Muscle layer of colon (tissue), 2 donors: ENCODE measurements around the gene CDK5.
A peak's percentile ranks its signal among the peaks of the same experiment; 100 is the strongest.

Source experiments
- H3K27ac ChIP-seq: one replicate; pipeline ENCODE4 v1.7.0; 2013; ENCODE audit warnings: low read depth, mild to moderate bottlenecking, low read length, moderate library complexity
- H3K27me3 ChIP-seq, 2 donors: one replicate each; pipeline ENCODE4 v1.7.0; 2013; ENCODE audit warnings: low read length in 2 of 2, mild to moderate bottlenecking in 2 of 2; ENCODE audit not compliant: insufficient read depth in 2 of 2, control insufficient read depth in 1 of 2
- H3K36me3 ChIP-seq: one replicate; pipeline ENCODE4 v1.7.0; 2013; ENCODE audit warnings: mild to moderate bottlenecking, low read length; ENCODE audit not compliant: insufficient read depth
- H3K4me1 ChIP-seq: one replicate; pipeline ENCODE4 v1.7.0; 2013; ENCODE audit warnings: mild to moderate bottlenecking, low read length; ENCODE audit not compliant: insufficient read depth
- H3K4me3 ChIP-seq, 2 donors: one replicate each; pipeline ENCODE4 v1.7.0; 2013; ENCODE audit warnings: low read length in 2 of 2, low read depth in 1 of 2, mild to moderate bottlenecking in 1 of 2, moderate library complexity in 1 of 2
- H3K9ac ChIP-seq: one replicate; pipeline ENCODE4 v1.7.0; 2013; ENCODE audit warnings: low read length
- H3K9me3 ChIP-seq: one replicate; pipeline ENCODE4 v1.7.0; 2013; ENCODE audit warnings: mild to moderate bottlenecking, low read length
- donor health status: abdominal sarcoma.
- donor health status: Adenocarcinoma of cecum.

CDK5 gene

GRCh38 chr7:151078233-151079040 lies 20.7 kb upstream of the CDK5 start:
- peaks cover 29% of the 10 kb centered on the region for H3K36me3 ChIP-seq
- no peaks in the 10 kb centered on the region for H3K9me3 ChIP-seq
- no peak overlapping the region for H3K4me3 ChIP-seq
- no peak overlapping the region for H3K9ac ChIP-seq
- H3K27ac ChIP-seq, result peak overlapping the region; percentile 24
- peaks cover 44% of the 10 kb centered on the region for H3K4me1 ChIP-seq
- no peaks in the 10 kb centered on the region for H3K27me3 ChIP-seq

DNA sequence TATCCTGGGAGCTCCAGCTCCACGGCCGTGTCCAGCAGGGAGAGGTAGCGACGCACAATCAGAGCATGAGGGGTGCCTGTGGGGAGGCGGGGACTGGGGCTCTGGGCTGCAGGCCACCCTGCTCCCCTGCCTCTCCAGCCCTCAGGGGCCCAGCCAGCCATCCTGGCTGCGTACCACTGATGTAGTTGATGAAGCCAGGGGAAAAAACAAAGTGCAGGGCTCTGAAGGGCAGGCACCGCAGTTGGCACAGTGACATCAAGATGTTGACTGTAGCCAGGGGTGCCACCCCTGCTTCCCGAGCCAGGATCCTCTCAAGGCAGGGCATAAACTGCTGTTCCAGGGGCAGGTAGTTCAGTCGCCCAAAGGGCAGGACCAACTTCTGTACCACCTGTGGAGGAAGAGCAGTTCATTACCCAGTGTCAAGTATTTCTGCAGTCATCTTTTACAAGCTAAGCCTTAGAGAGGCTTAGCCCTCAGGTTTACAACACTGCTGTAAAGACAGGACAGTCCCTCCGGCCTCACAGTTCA lies 20.1 kb upstream of the CDK5 start:
- no peak overlapping the region for H3K4me3 ChIP-seq
- H3K27ac ChIP-seq, result peak overlapping the region; percentile 24
- H3K9ac ChIP-seq, result no peak overlapping the region
- H3K36me3 ChIP-seq, result peaks cover 29% of the 10 kb centered on the region
- no peaks in the 10 kb centered on the region for H3K27me3 ChIP-seq
- peaks cover 43% of the 10 kb centered on the region for H3K4me1 ChIP-seq
- no peaks in the 10 kb centered on the region for H3K9me3 ChIP-seq

GRCh38 chr7:151076863-151077704 lies 19.4 kb upstream of the CDK5 start:
- Histone ChIP-seq H3K9ac (no peak overlapping the region), H3K27me3 (no peaks in the 10 kb centered on the region), H3K36me3 (peaks cover 32% of the 10 kb centered on the region), H3K4me1 (peaks cover 36% of the 10 kb centered on the region), H3K9me3 (no peaks in the 10 kb centered on the region), H3K27ac (peak overlapping the region; percentile 24), H3K4me3 (no peak overlapping the region)

- Histone ChIP-seq H3K36me3 (peaks cover 40% of the 10 kb centered on the region), H3K9me3 (no peaks in the 10 kb centered on the region), H3K27ac (no peak overlapping the region), H3K9ac (no peak overlapping the region), H3K27me3 (no peaks in the 10 kb centered on the region), H3K4me1 (peaks cover 28% of the 10 kb centered on the region), H3K4me3 (no peak overlapping the region)
These were observed 18.3 kb upstream of the CDK5 start for GRCh38 chr7:151075978-151076426.

- H3K4me3 ChIP-seq, result no peak overlapping the region
- no peak overlapping the region for H3K9ac ChIP-seq
- H3K27me3 ChIP-seq, result no peaks in the 10 kb centered on the region
- H3K36me3 ChIP-seq, result peaks cover 44% of the 10 kb centered on the region
- no peaks in the 10 kb centered on the region for H3K9me3 ChIP-seq
- no peak overlapping the region for H3K27ac ChIP-seq
- H3K4me1 ChIP-seq, result peaks cover 28% of the 10 kb centered on the region
These were observed 17.9 kb upstream of the CDK5 start for GRCh38 chr7:151075662-151075971.

- Histone ChIP-seq H3K9me3 (no peaks in the 10 kb centered on the region), H3K9ac (no peak overlapping the region), H3K4me1 (peaks cover 28% of the 10 kb centered on the region), H3K36me3 (peaks cover 50% of the 10 kb centered on the region), H3K27ac (no peak overlapping the region), H3K4me3 (no peak overlapping the region), H3K27me3 (no peaks in the 10 kb centered on the region)
These were observed 17.3 kb upstream of the CDK5 start for GRCh38 chr7:151074817-151075661.

DNA sequence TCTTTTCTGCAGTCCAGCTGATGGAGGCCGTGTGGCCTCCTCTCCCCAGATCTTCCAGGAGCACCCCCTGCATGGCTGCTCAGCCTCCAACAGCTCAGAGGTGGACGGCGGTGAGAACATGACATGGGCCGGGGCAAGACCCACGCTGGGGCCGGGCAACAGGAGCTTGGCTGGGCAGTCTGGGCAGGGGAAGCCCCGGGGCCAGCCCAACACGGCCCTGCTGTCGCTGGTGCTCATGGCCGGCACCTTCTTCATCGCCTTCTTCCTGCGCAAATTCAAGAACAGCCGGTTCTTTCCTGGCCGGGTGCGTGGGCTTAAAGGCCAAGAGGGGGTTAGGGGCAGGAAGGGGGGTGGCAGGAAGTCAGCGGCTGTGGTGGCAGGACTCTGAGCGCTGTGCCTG lies 16.3 kb upstream of the CDK5 start:
- H3K27me3 ChIP-seq, result no peaks in the 10 kb centered on the region
- no peak overlapping the region for H3K4me3 ChIP-seq
- peaks cover 61% of the 10 kb centered on the region for H3K36me3 ChIP-seq
- H3K4me1 ChIP-seq, result peaks cover 18% of the 10 kb centered on the region
- H3K9ac ChIP-seq, result no peak overlapping the region
- no peaks in the 10 kb centered on the region for H3K9me3 ChIP-seq
- no peak overlapping the region for H3K27ac ChIP-seq

DNA sequence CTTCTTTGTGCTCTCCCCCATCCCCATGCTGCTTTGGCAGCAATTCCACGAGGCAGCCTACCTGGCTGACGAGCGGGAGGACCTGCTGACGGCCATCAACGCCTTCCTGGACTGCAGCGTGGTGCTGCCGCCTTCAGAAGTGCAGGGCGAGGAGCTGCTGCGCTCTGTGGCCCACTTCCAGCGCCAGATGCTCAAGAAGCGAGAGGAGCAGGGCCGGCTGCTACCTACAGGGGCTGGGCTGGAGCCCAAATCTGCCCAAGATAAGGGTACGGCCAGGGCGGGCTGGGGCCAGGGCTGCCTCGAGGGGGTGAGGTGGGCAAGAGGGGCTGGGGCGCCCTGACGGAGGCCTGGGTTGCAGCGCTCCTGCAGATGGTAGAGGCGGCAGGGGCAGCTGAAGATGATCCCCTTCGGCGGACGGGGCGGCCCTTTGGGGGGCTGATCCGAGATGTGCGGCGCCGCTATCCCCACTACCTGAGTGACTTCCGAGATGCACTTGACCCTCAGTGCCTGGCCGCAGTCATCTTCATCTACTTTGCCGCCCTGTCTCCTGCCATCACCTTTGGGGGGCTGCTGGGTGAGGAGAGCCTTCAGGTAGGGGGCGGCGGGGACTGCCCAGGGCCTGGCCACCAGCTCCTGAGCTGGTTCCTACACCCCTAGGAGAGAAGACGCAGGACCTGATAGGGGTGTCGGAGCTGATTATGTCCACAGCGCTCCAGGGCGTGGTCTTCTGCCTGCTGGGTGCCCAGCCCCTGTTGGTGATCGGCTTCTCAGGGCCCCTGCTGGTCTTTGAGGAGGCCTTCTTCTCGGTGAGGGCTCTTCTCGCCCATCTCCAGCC lies 13.6 kb upstream of the CDK5 start:
- no peak overlapping the region for H3K27ac ChIP-seq
- no peaks in the 10 kb centered on the region for H3K27me3 ChIP-seq
- H3K36me3 ChIP-seq, result peaks cover 79% of the 10 kb centered on the region
- H3K9ac ChIP-seq, result no peak overlapping the region
- H3K9me3 ChIP-seq, result no peaks in the 10 kb centered on the region
- H3K4me3 ChIP-seq, result no peak overlapping the region
- no peaks in the 10 kb centered on the region for H3K4me1 ChIP-seq

- Histone ChIP-seq H3K4me3 (no peak overlapping the region), H3K9ac (no peak overlapping the region), H3K36me3 (peaks cover 79% of the 10 kb centered on the region)
These were observed 12.9 kb upstream of the CDK5 start for GRCh38 chr7:151070574-151070960.

GRCh38 chr7:151069841-151070573 lies 12.3 kb upstream of the CDK5 start:
- H3K4me3 ChIP-seq, result no peak overlapping the region
- no peaks in the 10 kb centered on the region for H3K27me3 ChIP-seq
- H3K9ac ChIP-seq, result no peak overlapping the region
- peaks cover 79% of the 10 kb centered on the region for H3K36me3 ChIP-seq
- no peaks in the 10 kb centered on the region for H3K9me3 ChIP-seq
- no peak overlapping the region for H3K27ac ChIP-seq
- no peaks in the 10 kb centered on the region for H3K4me1 ChIP-seq

More at GRCh38 chr7:151070574-151070960, 12.9 kb upstream of the CDK5 start:
- Histone ChIP-seq H3K27me3 (no peaks in the 10 kb centered on the region), H3K4me1 (no peaks in the 10 kb centered on the region), H3K27ac (no peak overlapping the region), H3K9me3 (no peaks in the 10 kb centered on the region)
